Umbilical cord (tissue), 2 donors: ENCODE results near the gene KCMF1. TPM values are rescaled to one million over a fixed set of nuclear protein-coding genes. Genes with fewer than 3 reads are reported as not detected.

Source experiments
- DNase-seq: peaks from one replicate; pipeline ENCODE4 v3.0.0-alpha.2; 2015; ENCODE audit warnings: low spot score
- total RNA-seq: library from RNA; depleted of rRNA; stranded (reverse); fragments of >200 nt; gene quantifications from one replicate; pipeline ENCODE4 v1.2.3, GENCODE V29; 2014; ENCODE audit warnings: low replicate concordance; ENCODE audit not compliant: insufficient read depth

KCMF1 gene
- total RNA-seq, 1 donor from 2014 or later: 15.9 TPM

GRCh38 chr2:85022232-85022631 lies 51.3 kb downstream of the KCMF1 start:
- DNase-seq: no peak

DNA sequence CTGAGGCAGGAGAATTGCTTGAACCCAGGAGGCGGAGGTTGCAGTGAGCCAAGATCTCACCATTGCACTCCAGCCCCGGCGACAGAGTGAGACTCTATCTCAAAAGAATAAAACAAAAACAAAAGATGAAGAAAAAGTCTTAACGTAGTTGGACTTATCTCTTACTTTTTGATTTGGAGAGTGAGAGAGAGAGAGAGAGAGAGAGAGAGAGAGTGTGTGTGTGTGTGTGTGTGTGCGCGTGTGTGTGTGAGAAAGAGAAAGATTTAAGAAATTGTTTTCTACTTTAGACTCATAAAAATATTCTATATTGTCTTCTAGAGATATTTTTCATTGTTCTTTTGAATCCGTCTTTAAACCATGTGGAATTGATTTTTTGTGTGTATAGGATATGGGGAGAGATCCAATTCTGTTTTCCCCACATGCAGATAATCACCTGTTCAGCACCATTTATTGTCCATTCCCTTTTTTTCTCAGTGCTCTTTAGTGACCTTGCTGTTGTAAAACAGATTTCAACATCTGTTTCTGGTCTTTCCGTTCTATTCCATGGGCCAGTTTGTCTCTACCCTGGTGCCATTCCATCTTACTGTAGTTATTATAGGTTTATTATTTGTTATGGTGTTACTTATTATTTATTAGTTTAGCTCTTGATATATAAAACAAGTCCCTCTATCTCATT lies 53.5 kb downstream of the KCMF1 start:
- no peak for DNase-seq

GRCh38 chr2:85032621-85033020 lies 61.7 kb downstream of the KCMF1 start:
- no peak for DNase-seq

DNA sequence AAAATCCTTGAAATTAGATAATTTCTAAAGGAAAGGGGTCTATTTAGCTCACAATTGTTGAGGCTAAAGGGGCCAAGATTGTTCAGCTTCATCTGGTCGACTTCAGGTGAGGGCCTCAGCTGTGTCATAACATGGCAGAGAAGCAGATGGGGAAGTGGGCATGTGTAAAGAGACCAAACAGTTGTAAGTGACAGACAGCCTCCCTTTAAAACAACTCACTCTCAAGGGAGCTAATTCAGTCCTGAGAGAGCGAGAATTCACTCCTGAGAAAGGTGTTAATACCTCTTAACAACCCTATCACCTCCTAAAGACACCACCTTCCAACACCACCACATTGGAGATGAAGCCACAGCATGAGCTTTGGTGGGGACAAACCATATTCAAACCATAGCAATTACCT lies 62.4 kb downstream of the KCMF1 start:
- DNase-seq: no peak

DNA sequence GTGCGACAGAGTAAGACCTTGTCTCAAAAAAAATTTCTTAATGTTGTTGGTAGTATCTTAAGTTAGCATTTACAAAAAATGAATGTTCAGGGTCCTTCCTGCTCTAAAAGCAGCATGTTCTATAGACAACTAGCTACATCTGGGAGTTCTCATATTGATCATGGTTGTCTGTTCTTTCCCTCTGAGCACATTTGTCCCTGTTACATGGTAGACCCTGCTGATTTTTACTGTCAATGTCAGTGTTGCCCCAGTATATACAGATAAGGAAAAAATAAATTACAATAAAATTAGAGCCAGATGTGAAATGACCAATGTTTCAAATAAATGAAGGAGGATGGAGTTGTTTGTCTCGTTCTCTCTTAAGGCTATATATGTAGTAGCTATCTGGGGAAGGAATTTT lies 63.2 kb downstream of the KCMF1 start:
- DNase-seq: no peak

DNA sequence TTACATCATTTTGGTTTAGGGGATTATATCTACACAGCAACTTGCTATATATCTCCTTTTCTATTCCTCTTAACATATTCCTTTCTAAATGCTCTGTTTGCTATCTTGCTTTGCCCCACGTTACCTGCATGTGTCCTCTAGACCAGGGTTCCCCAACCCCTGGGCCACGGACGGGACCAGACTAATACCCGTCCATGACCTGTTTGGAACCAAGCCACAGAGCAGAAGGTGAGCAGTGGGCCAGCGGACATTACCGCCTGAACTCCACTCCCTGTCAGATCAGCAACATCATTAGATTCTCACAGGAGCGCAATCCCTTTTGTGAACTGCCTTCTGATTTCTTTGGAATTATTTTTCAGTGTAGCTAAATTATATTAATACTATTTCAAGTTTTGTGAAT lies 66.7 kb downstream of the KCMF1 start:
- DNase-seq: no peak

DNA sequence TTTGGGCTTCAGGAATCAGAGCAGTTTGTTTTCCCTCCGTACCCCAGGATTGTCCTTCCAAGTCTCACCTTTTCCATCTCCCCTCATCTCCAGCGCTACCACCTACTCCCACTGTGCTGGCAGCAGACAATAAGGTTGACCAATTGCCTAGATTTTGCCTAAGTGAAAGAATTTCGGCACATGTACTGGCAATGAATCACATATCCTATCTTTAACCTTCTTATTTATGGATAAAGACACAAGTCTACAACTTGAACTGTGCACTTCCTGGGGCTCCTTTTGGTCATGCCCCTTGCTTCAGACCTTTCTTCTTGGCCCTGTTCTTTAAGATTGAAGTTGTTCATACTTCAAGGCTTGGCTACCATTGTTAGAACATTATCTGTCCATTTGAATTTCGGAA lies 71.4 kb downstream of the KCMF1 start:
- DNase-seq: no peak

DNA sequence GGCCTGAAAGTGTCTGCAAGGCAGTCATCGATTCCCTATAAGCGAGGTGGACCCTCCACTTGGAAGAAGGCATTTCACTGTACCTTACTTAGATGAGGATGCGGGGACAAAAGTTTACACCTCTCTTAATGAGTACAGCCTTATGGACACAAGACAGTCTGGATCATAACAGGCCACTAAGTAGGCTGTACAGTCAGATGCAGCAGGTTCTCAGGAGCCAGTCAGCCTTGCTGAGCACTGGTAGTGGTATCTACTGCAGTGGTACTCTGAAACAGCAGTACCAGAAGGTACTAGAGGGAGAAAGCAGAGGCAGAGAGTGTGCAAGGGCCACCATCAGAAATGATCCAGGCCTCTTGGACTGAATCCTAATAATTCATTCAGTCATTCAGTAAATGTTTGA lies 77.6 kb downstream of the KCMF1 start:
- DNase-seq: no peak

DNA sequence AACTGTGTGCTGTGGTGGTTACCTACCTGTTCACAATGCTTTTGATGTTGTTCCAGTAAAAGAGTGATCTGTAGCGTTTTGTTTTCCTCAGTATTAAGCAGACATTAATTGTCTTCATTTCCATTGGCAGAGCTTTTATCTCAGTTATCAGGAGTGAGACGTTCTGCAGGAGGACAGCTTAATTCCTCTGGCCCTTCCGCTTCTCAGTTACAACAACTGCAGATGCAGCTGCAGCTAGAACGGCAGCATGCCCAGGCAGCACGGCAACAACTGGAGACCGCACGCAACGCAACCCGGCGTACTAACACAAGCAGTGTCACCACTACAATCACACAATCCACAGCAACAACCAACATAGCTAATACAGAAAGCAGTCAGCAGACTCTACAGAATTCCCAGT lies 78.3 kb downstream of the KCMF1 start:
- peak; percentile 31 for DNase-seq

GRCh38 chr2:85053802-85054201 lies 82.8 kb downstream of the KCMF1 start:
- peak; percentile 16 for DNase-seq

- DNase-seq: peak; percentile 63
Measured at GRCh38 chr2:85057226-85057962, 86.4 kb downstream of the KCMF1 start.

DNA sequence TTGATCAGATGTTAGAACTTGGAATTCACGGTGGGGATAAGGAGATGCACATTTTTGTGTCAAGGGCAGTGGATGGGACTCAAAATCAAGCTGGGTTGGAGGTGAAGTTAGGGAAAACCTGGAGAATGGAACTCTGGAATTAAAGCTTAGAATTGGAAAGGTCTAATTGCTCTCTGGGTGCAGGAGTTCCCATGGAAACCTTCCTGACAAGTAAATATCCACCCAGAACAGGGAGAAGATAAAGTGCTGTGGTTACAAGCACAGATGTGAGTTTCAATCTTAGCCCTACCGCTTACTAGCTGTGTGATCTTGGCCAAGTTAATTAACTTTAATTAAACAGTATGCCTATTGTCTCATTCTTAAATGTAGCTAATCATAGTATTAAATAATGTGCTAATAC lies 90.9 kb downstream of the KCMF1 start:
- DNase-seq: no peak

- DNase-seq: no peak
Measured at GRCh38 chr2:85062565-85062964, 91.6 kb downstream of the KCMF1 start.

GRCh38 chr2:85063981-85064599 lies 93.1 kb downstream of the KCMF1 start:
- no peak for DNase-seq

DNA sequence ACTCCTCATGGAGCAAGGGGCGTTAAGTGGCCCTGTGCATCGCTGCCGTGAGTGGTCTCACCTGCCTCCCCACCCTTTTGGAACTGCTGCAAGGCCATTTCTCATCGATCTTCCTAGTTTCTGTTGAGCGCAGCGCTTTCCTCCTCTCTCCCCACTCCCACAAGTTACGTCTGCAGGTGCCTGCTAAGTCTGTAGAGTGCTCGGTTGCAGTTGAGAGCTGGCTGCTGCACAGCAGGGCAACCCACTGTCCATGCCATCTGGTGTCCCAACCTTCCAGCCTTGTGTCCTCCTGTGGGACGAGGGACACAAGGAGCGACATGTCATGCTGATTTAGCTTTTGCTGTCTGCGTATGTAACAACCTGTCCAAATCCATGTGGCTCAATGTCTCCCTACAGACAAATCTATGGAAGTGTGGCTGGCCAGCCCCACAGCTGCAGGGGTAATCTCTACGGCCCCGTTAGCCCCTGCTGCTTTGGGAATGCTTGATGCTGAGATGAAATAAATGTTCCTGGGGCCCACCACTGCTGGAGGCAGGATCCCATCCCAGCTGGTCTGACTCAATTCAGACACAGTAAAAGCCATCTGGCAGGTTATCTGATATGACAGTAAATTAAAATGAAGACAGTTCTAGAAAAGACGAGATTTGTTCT lies 94.1 kb downstream of the KCMF1 start:
- peak; percentile 45 for DNase-seq

GRCh38 chr2:85066006-85066740 lies 95.2 kb downstream of the KCMF1 start:
- DNase-seq: peak; percentile 34

- DNase-seq: peak; percentile 80
Measured at GRCh38 chr2:85066874-85067351, 96.0 kb downstream of the KCMF1 start.

GRCh38 chr2:85071096-85071495 lies 100.1 kb downstream of the KCMF1 start:
- no peak for DNase-seq

DNA sequence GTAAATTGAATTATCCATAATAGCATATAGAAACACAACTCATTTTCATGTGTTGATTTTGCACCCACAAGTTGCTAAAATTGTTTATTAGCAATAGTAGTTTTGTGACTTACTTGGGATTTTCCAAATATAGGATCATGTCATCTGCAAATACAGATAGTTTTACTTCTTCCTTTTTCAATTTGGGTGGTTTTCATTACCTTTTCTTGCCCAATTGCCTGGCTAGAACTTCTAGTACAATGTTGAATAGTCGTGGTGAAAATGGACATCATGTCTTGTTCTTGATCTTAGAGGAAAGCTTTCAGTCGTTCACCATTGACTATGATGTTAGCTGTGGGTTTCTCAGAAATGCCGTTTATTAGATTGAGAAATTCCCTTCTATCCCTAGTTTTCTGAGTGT lies 102.1 kb downstream of the KCMF1 start:
- no peak for DNase-seq

- no peak for DNase-seq
Measured at GRCh38 chr2:85076618-85077274, 105.8 kb downstream of the KCMF1 start.

GRCh38 chr2:85077859-85078419 lies 107.0 kb downstream of the KCMF1 start:
- no peak for DNase-seq
